ENCODE results near the gene HOXB13. TPM values are rescaled to one million over a fixed set of nuclear protein-coding genes. Genes with fewer than 3 reads are reported as not detected.

The HOXB13 gene
- total RNA-seq, 1 donor from 2014 or later = not detected

- no peak overlapping the region for H3K4me2 ChIP-seq
- no peaks in the 10 kb centered on the region for H3K4me1 ChIP-seq
- peaks cover 10% of the 10 kb centered on the region for H3K9me3 Mint-ChIP-seq
- H3K4me1 Mint-ChIP-seq = peaks cover 2% of the 10 kb centered on the region
- TF ChIP-seq CTCF (IDR thresholded peaks at IDR 0.05) (no peak), EZH2phosphoT487 (IDR thresholded peaks at IDR 0.05) (no peak), EZH2 (IDR thresholded peaks at IDR 0.05) (peak; percentile 55)
- H3K27ac ChIP-seq = no peak overlapping the region
- no peaks in the 10 kb centered on the region for H3K79me2 ChIP-seq (ENCODE audit: low read depth)
- peaks cover 100% of the 10 kb centered on the region for H3K27me3 ChIP-seq
- peaks cover 98% of the 10 kb centered on the region for H3K27me3 Mint-ChIP-seq (ENCODE audit: insufficient read depth, low read depth)
- no peak overlapping the region for H2AFZ ChIP-seq (replicated peaks)
- H3K36me3 ChIP-seq = no peaks in the 10 kb centered on the region
- H3K36me3 Mint-ChIP-seq = peaks cover 3% of the 10 kb centered on the region
- no peaks in the 10 kb centered on the region for H3F3A ChIP-seq (ENCODE audit: low read depth)
- H3K9ac ChIP-seq = no peak overlapping the region
- H3K4me3 ChIP-seq = no peak overlapping the region
- peaks cover 75% of the 10 kb centered on the region for H4K20me1 ChIP-seq (ENCODE audit: low read depth)
- H3K4me3 Mint-ChIP-seq = no peak overlapping the region
- no peak overlapping the region for H3K27ac Mint-ChIP-seq
- no peak for DNase-seq (ENCODE audit: low spot score)
- no peaks in the 10 kb centered on the region for H3K9me3 ChIP-seq (ENCODE audit: low read depth)
Observed at GRCh38 chr17:48734333-48735061, 5.9 kb upstream of the HOXB13 start.

- Histone ChIP-seq H3K79me2 (ENCODE audit: low read depth) (no peaks in the 10 kb centered on the region), H3K4me1 (no peaks in the 10 kb centered on the region), H3K4me3 (no peak overlapping the region), H3K27ac (no peak overlapping the region), H3K36me3 (no peaks in the 10 kb centered on the region), H3K4me2 (no peak overlapping the region), H3F3A (ENCODE audit: low read depth) (no peaks in the 10 kb centered on the region), H3K9ac (no peak overlapping the region), H2AFZ (replicated peaks) (no peak overlapping the region), H3K27me3 (peaks cover 100% of the 10 kb centered on the region), H4K20me1 (ENCODE audit: low read depth) (peaks cover 74% of the 10 kb centered on the region), H3K9me3 (ENCODE audit: low read depth) (no peaks in the 10 kb centered on the region)
- TF ChIP-seq EZH2phosphoT487 (IDR thresholded peaks at IDR 0.05) = peak; percentile 82
- TF ChIP-seq EZH2 (IDR thresholded peaks at IDR 0.05) = peak; percentile 90
- TF ChIP-seq CTCF (IDR thresholded peaks at IDR 0.05) = no peak
- peak; percentile 50 for DNase-seq (ENCODE audit: low spot score)
- Mint-ChIP-seq H3K27ac (no peak overlapping the region), H3K4me1 (peaks cover 2% of the 10 kb centered on the region), H3K27me3 (ENCODE audit: insufficient read depth, low read depth) (peaks cover 97% of the 10 kb centered on the region), H3K4me3 (peak overlapping the region; percentile 10), H3K36me3 (peaks cover 3% of the 10 kb centered on the region), H3K9me3 (peaks cover 12% of the 10 kb centered on the region)
Observed at GRCh38 chr17:48733632-48734328, 5.2 kb upstream of the HOXB13 start.

- H3K36me3 ChIP-seq = no peaks in the 10 kb centered on the region
- H3K79me2 ChIP-seq (ENCODE audit: low read depth) = no peaks in the 10 kb centered on the region
- no peaks in the 10 kb centered on the region for H3K9me3 ChIP-seq (ENCODE audit: low read depth)
- no peaks in the 10 kb centered on the region for H3F3A ChIP-seq (ENCODE audit: low read depth)
- peaks cover 3% of the 10 kb centered on the region for H3K36me3 Mint-ChIP-seq
- peaks cover 66% of the 10 kb centered on the region for H4K20me1 ChIP-seq (ENCODE audit: low read depth)
- H3K9me3 Mint-ChIP-seq = peaks cover 10% of the 10 kb centered on the region
- peaks cover 96% of the 10 kb centered on the region for H3K27me3 Mint-ChIP-seq (ENCODE audit: insufficient read depth, low read depth)
- H3K4me3 ChIP-seq = no peak overlapping the region
- H2AFZ ChIP-seq (replicated peaks) = no peak overlapping the region
- peak; percentile 50 for DNase-seq (ENCODE audit: low spot score)
- no peak overlapping the region for H3K4me2 ChIP-seq
- peaks cover 2% of the 10 kb centered on the region for H3K4me1 Mint-ChIP-seq
- TF ChIP-seq CTCF (IDR thresholded peaks at IDR 0.05) (no peak), EZH2 (IDR thresholded peaks at IDR 0.05) (peak; percentile 87), EZH2phosphoT487 (IDR thresholded peaks at IDR 0.05) (peak; percentile 86)
- H3K4me3 Mint-ChIP-seq = peak overlapping the region; percentile 10
- no peaks in the 10 kb centered on the region for H3K4me1 ChIP-seq
- H3K9ac ChIP-seq = no peak overlapping the region
- no peak overlapping the region for H3K27ac ChIP-seq
- H3K27me3 ChIP-seq = peaks cover 100% of the 10 kb centered on the region
- no peak overlapping the region for H3K27ac Mint-ChIP-seq
Observed at GRCh38 chr17:48732688-48733629, 4.4 kb upstream of the HOXB13 start.
